ENCODE measurements around the gene IGLL5.

IGLL5 gene

GRCh38 chr22:22893077-22893805 lies 5.6 kb downstream of the IGLL5 start:
- DNase-seq (ENCODE audit: low read depth): no peak
- no peak overlapping the region for H3K4me3 ChIP-seq (ENCODE audit: low read length)
- TF ChIP-seq CTCF (conservative IDR thresholded peaks at IDR 0.05; ENCODE audit: low read depth, low read length): no peak

GRCh38 chr22:22893891-22894739 lies 6.5 kb downstream of the IGLL5 start:
- DNase-seq (ENCODE audit: low read depth): no peak
- no peak for TF ChIP-seq CTCF (conservative IDR thresholded peaks at IDR 0.05; ENCODE audit: low read depth, low read length)

GRCh38 chr22:22894740-22895731 lies 7.4 kb downstream of the IGLL5 start:
- DNase-seq (ENCODE audit: low read depth): no peak
- no peak for TF ChIP-seq CTCF (conservative IDR thresholded peaks at IDR 0.05; ENCODE audit: low read depth, low read length)
- no peak overlapping the region for H3K4me3 ChIP-seq (ENCODE audit: low read length)

More at GRCh38 chr22:22893891-22894739, 6.5 kb downstream of the IGLL5 start:
- H3K4me3 ChIP-seq (ENCODE audit: low read length): no peak overlapping the region

- no peak for TF ChIP-seq CTCF (conservative IDR thresholded peaks at IDR 0.05; ENCODE audit: low read depth, low read length)
These were observed 8.3 kb downstream of the IGLL5 start for GRCh38 chr22:22895776-22896445.

GRCh38 chr22:22896601-22897000 lies 9.0 kb downstream of the IGLL5 start:
- no peak for TF ChIP-seq CTCF (conservative IDR thresholded peaks at IDR 0.05; ENCODE audit: low read depth, low read length)
- no peak for DNase-seq (ENCODE audit: low read depth)
- H3K4me3 ChIP-seq (ENCODE audit: low read length): no peak overlapping the region

More at GRCh38 chr22:22895776-22896445, 8.3 kb downstream of the IGLL5 start:
- DNase-seq (ENCODE audit: low read depth): no peak
- no peak overlapping the region for H3K4me3 ChIP-seq (ENCODE audit: low read length)

- no peak overlapping the region for H3K4me3 ChIP-seq (ENCODE audit: low read length)
- no peak for TF ChIP-seq CTCF (conservative IDR thresholded peaks at IDR 0.05; ENCODE audit: low read depth, low read length)
- DNase-seq (ENCODE audit: low read depth): no peak
These were observed 9.5 kb downstream of the IGLL5 start for GRCh38 chr22:22897091-22897490.
